Right atrium auricular region (tissue), 2 donors: ENCODE measurements around the gene MICAL3. TPM values are rescaled to one million over a fixed set of nuclear protein-coding genes. Genes with fewer than 3 reads are reported as not detected.

Source experiments
- DNase-seq: peaks from one replicate; pipeline ENCODE4 v3.0.0-alpha.2; 2019; ENCODE audit warnings: low spot score
- H3K27ac ChIP-seq, 2 donors: fragments of 200-600 bp; sonication (generic); 1 replicate in 1 of 2; 2 replicates in 1 of 2; pipeline ENCODE4 v1.5.1; 2016 to 2019
- H3K27me3 ChIP-seq, 2 donors: fragments of 200-600 bp; sonication (generic); one replicate each; pipeline versions ENCODE4 v1.5.1 to v1.6.0; 2017 to 2019
- H3K36me3 ChIP-seq: fragments of 200-600 bp; sonication (generic); one replicate; pipeline ENCODE4 v1.5.1; 2016
- H3K4me1 ChIP-seq, 2 donors: fragments of 200-600 bp; sonication (generic); one replicate each; pipeline versions ENCODE4 v1.5.1 to v1.6.0; 2017 to 2019
- H3K4me3 ChIP-seq, 2 donors: fragments of 200-600 bp; sonication (generic); 1 replicate in 1 of 2; 2 replicates in 1 of 2; pipeline ENCODE4 v1.5.1; 2017 to 2019; ENCODE audit warnings: mild to moderate bottlenecking in 1 of 2, moderate library complexity in 1 of 2
- H3K9me3 ChIP-seq, 2 donors: fragments of 200-600 bp; sonication (generic); one replicate each; pipeline ENCODE4 v1.5.1; 2019
- total RNA-seq, 2 donors: library from RNA; depleted of rRNA; stranded (reverse); fragments of >200 nt; gene quantifications; one replicate each; pipeline ENCODE4 v1.1.0, GENCODE V29; 2016
- TF ChIP-seq, protein P1 (sequence below), 2 donors: fragments of 200-600 bp; sonication (generic); IDR thresholded peaks; one replicate each; pipeline ENCODE4 v1.5.1; 2019; ENCODE audit warnings: antibody characterized with exemption in 2 of 2

The MICAL3 gene
- total RNA-seq, 2 donors from 2014 or later: 42.5 to 45.1 TPM

DNA sequence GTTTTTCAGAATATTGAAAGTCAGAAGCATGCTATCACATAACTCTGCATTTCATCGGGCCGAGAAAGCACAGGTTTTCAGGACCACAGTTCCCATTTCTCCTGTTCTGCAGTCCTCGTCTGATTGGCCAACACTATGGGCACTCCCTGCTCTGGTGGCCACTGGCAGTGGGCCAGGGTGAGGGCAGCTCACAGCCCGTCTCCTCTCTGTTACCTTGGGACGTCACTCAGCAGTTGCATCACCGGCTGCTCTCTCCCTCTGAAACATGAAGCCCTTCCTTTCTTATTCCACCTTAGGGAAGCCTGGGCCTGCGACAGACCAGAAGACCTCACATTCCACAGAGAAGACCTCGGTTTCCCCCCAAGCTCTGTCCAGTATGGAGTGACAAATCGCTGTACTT is 11.4 kb upstream of the MICAL3 start:
- peaks cover 0 to 19% of the 10 kb centered on the region in 2 donors for H3K4me1 ChIP-seq
- no peak for DNase-seq
- no peak overlapping the region for H3K27ac ChIP-seq
- TF ChIP-seq, protein P1, sequence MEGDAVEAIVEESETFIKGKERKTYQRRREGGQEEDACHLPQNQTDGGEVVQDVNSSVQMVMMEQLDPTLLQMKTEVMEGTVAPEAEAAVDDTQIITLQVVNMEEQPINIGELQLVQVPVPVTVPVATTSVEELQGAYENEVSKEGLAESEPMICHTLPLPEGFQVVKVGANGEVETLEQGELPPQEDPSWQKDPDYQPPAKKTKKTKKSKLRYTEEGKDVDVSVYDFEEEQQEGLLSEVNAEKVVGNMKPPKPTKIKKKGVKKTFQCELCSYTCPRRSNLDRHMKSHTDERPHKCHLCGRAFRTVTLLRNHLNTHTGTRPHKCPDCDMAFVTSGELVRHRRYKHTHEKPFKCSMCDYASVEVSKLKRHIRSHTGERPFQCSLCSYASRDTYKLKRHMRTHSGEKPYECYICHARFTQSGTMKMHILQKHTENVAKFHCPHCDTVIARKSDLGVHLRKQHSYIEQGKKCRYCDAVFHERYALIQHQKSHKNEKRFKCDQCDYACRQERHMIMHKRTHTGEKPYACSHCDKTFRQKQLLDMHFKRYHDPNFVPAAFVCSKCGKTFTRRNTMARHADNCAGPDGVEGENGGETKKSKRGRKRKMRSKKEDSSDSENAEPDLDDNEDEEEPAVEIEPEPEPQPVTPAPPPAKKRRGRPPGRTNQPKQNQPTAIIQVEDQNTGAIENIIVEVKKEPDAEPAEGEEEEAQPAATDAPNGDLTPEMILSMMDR (IDR thresholded peaks at IDR 0.05): no peak
- H3K9me3 ChIP-seq: no peaks in the 10 kb centered on the region
- no peak overlapping the region for H3K4me3 ChIP-seq
- H3K27me3 ChIP-seq: no peaks in the 10 kb centered on the region
- H3K36me3 ChIP-seq: no peaks in the 10 kb centered on the region

DNA sequence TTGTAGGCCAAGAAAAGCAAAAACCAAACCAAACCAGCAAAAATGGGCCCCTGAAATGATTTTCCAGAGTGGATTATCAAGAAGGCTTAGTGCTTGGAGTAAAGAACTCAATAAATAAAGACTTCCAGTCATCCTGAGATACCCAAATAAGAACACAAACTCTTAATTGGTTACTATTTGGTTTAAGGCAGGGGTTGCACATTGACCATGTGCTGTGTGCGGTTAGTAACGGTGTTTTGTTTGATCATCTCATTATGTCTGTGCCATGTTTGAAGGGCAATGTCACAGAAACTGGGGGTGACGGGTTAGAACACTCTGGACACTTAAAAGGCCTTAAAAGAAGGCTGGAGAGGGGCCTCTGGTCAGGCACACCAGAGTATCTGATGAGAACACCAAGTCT is 9.7 kb upstream of the MICAL3 start:
- H3K4me1 ChIP-seq: peaks cover 0 to 19% of the 10 kb centered on the region in 2 donors

DNA sequence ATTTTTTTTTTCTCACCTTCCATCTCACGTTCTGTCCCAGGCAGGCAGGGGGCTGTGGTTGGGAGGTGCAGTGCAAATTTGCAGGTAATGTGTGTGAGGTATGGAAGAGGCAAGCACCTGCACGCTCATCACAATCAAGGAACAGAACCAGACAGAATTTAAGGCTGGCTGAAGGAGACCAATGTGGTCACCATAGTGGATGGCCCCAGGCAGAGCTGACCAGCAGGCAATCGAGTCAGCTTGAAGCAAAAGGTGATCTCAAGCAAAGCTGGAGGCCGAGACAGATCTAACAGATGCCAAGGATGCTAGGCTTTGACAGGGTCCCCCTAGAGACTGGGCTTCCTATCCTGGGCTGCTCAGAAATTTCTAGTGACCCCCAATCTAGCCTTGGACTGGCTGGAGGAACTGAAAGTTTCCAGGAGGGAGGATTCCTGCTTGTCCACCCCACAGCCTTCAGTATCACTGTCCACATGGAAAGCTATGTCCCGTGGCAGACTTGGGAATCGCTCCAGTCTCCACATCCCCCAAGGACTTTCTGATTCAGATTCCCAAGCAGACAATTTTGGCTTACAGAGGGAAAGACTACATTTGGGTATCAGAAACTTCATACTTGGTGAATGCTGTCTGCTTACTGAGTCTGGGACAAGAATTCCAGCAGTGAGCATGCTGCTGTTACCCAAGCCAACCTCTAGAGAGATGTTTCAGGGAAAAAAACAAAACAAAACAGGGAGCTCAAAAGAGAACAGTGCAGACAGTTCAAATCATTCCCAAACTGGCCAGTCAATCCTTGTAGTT is 9.0 kb upstream of the MICAL3 start:
- peak overlapping the region in 1 of 2 donors; percentile 67 for H3K27ac ChIP-seq
- H3K4me3 ChIP-seq: no peak overlapping the region
- DNase-seq: no peak
- TF ChIP-seq, protein P1 (IDR thresholded peaks at IDR 0.05): no peak
- H3K4me1 ChIP-seq: peaks cover 0 to 19% of the 10 kb centered on the region in 2 donors
- no peaks in the 10 kb centered on the region for H3K9me3 ChIP-seq
- H3K36me3 ChIP-seq: no peaks in the 10 kb centered on the region
- H3K27me3 ChIP-seq: no peaks in the 10 kb centered on the region

More for the DNA sequence above, 9.7 kb upstream of the MICAL3 start:
- H3K36me3 ChIP-seq: no peaks in the 10 kb centered on the region
- TF ChIP-seq, protein P1 (IDR thresholded peaks at IDR 0.05): no peak
- H3K4me3 ChIP-seq: no peak overlapping the region
- DNase-seq: no peak
- no peaks in the 10 kb centered on the region for H3K9me3 ChIP-seq
- H3K27ac ChIP-seq: peak overlapping the region in 1 of 2 donors; percentile 67
- H3K27me3 ChIP-seq: no peaks in the 10 kb centered on the region

DNA sequence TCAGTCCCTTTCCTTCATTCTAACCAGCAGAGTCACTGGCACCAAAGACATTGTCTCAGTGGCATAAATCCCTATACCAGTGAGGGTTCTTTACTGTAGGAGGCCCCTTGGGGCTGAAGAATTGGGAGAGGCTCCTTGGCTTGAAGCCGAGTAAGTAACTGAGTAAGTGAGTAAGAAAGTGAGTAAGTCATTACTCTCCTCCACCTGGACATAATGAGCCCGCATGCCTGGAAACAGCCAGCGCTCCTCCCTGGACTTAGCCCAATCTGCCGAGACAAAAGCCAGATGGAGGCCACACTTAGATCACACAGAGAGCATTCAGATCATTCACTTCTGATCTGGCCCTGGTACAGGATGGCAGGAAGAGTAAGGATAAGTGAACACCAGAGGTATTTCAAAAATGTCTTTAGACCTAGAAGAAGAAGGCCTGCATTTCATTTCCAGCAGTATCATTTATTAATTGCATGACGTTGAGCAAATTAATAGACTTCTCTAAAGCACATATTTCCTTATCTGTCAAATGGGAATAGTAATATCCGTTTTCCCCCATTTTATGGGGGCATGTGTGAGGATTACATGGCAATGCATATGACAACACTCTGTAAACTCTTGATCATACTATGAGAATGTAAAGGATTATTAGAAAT is 8.2 kb upstream of the MICAL3 start:
- no peak for DNase-seq
- Histone ChIP-seq H3K9me3 (no peaks in the 10 kb centered on the region), H3K4me1 (peaks cover 0 to 19% of the 10 kb centered on the region in 2 donors), H3K27ac (peak overlapping the region in 1 of 2 donors; percentile 67), H3K36me3 (no peaks in the 10 kb centered on the region), H3K27me3 (no peaks in the 10 kb centered on the region), H3K4me3 (no peak overlapping the region)
- TF ChIP-seq, protein P1 (IDR thresholded peaks at IDR 0.05): no peak

DNA sequence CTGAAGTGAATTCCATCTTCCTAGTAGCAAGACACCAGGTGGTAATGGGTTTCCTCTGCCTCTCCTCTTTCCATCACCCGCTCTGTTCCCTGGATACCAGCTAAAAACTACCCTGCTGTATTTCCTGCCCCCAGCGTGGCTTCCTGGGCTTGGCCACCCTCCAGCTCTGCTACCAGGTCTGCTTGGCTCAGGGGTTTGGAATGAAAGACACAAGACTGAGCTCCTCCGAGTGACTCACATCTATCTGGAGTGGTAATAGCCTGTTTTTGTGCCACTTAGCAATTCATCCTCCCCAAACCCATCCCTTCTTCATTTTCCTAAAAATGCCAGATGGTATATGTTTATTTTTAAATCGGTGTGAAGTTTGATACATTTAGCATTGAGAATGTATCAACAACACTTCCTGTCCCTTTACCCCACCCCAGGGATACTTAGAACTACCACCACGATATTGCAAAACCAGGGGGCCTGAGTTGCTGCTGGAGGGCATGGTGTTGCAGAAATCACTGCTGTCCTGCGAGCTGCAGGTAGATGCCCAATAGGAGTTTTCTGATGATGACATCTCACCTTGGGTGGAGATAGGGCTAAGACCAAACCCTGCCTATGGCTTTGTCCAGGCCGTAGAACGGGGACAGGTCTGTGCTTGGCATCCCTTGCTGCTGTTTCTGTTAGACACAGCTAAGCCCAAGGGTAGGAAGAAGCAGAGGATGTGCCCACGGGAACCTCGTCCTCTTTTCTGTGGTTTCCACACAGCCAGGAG is 7.5 kb upstream of the MICAL3 start:
- no peaks in the 10 kb centered on the region for H3K9me3 ChIP-seq
- TF ChIP-seq, protein P1 (IDR thresholded peaks at IDR 0.05): no peak
- H3K27ac ChIP-seq: peak overlapping the region in 1 of 2 donors; percentile 67
- DNase-seq: no peak
- no peaks in the 10 kb centered on the region for H3K27me3 ChIP-seq
- no peak overlapping the region for H3K4me3 ChIP-seq
- H3K4me1 ChIP-seq: peaks cover 0 to 19% of the 10 kb centered on the region in 2 donors
- no peaks in the 10 kb centered on the region for H3K36me3 ChIP-seq
